ENCODE data around the gene PHF23.

PHF23 gene

GRCh38 chr17:7219812-7220592 is 19.3 kb downstream of the PHF23 start, which contains the start of the genes ACADVL and DLG4:
Gene ACADVL (plus strand): TSS chr17:7219938. CDS start chr17:7219985, 47 bp downstream.
Gene DLG4 (minus strand): TSS chr17:7219836.
- peak; percentile 83 for DNase-seq

- no peak for DNase-seq
These were observed 19.9 kb downstream of the PHF23 start for GRCh38 chr17:7219229-7219811.

GRCh38 chr17:7218758-7219157 is 20.5 kb downstream of the PHF23 start:
- DNase-seq, result no peak

GRCh38 chr17:7218166-7218565 is 21.1 kb downstream of the PHF23 start:
- no peak for DNase-seq

GRCh38 chr17:7217113-7217987 is 21.9 kb downstream of the PHF23 start:
- DNase-seq, result no peak

- no peak for DNase-seq
These were observed 22.8 kb downstream of the PHF23 start for GRCh38 chr17:7216242-7217112.

GRCh38 chr17:7215652-7216180 is 23.5 kb downstream of the PHF23 start:
- DNase-seq, result no peak

- DNase-seq, result no peak
These were observed 24.1 kb downstream of the PHF23 start for GRCh38 chr17:7215136-7215638.

- DNase-seq, result peak; percentile 77
These were observed 24.7 kb downstream of the PHF23 start for GRCh38 chr17:7214300-7215135.

GRCh38 chr17:7213895-7214299 is 25.4 kb downstream of the PHF23 start:
- no peak for DNase-seq

GRCh38 chr17:7211491-7212273 is 27.6 kb downstream of the PHF23 start:
- DNase-seq, result no peak

- DNase-seq, result no peak
These were observed 30.4 kb downstream of the PHF23 start for GRCh38 chr17:7208754-7209460.

- no peak for DNase-seq
These were observed 31.2 kb downstream of the PHF23 start for GRCh38 chr17:7208027-7208571.

GRCh38 chr17:7207120-7208001 is 31.9 kb downstream of the PHF23 start:
- DNase-seq, result no peak

- DNase-seq, result no peak
These were observed 33.7 kb downstream of the PHF23 start for GRCh38 chr17:7205561-7205960.

GRCh38 chr17:7204828-7205461 is 34.3 kb downstream of the PHF23 start:
- no peak for DNase-seq

- DNase-seq, result no peak
These were observed 34.9 kb downstream of the PHF23 start for GRCh38 chr17:7204336-7204735.

- no peak for DNase-seq
These were observed 35.9 kb downstream of the PHF23 start for GRCh38 chr17:7203391-7203790.

Measured in GOT3 (cell line).